Measurements from ENCODE around the gene CDKAL1.

CDKAL1 gene

GRCh38 chr6:20631549-20631924 is 97.3 kb downstream of the CDKAL1 start:
- no peaks in the 10 kb centered on the region for H3K27me3 ChIP-seq (ENCODE audit: control insufficient read depth, insufficient read depth, low read length)
- H3K9me3 ChIP-seq (ENCODE audit: control insufficient read depth, low read length) = no peaks in the 10 kb centered on the region
- H3K4me3 ChIP-seq (ENCODE audit: low read depth, low read length) = no peak overlapping the region
- no peak overlapping the region for H3K27ac ChIP-seq
- no peak for TF ChIP-seq CTCF (IDR thresholded peaks at IDR 0.05)
- H2AFZ ChIP-seq = no peak overlapping the region
- H3K4me2 ChIP-seq (ENCODE audit: low read length) = no peak overlapping the region
- H3K4me1 ChIP-seq = no peaks in the 10 kb centered on the region
- peaks cover 4% of the 10 kb centered on the region for H3K79me2 ChIP-seq
- H3K9ac ChIP-seq = no peak overlapping the region
- H3K36me3 ChIP-seq (ENCODE audit: control insufficient read depth, insufficient read depth, low read length) = no peaks in the 10 kb centered on the region

- H3K9me3 ChIP-seq (ENCODE audit: control insufficient read depth, low read length) = no peaks in the 10 kb centered on the region
- H3K27ac ChIP-seq = no peak overlapping the region
- no peaks in the 10 kb centered on the region for H3K27me3 ChIP-seq (ENCODE audit: control insufficient read depth, insufficient read depth, low read length)
- no peak overlapping the region for H3K4me2 ChIP-seq (ENCODE audit: low read length)
- H2AFZ ChIP-seq = no peak overlapping the region
- no peak for TF ChIP-seq CTCF (IDR thresholded peaks at IDR 0.05)
- H3K4me1 ChIP-seq = no peaks in the 10 kb centered on the region
- no peaks in the 10 kb centered on the region for H3K36me3 ChIP-seq (ENCODE audit: control insufficient read depth, insufficient read depth, low read length)
- no peak overlapping the region for H3K9ac ChIP-seq
- no peak overlapping the region for H3K4me3 ChIP-seq (ENCODE audit: low read depth, low read length)
- H3K79me2 ChIP-seq = peaks cover 4% of the 10 kb centered on the region
Measured at GRCh38 chr6:20632696-20633095, 98.4 kb downstream of the CDKAL1 start.

DNA sequence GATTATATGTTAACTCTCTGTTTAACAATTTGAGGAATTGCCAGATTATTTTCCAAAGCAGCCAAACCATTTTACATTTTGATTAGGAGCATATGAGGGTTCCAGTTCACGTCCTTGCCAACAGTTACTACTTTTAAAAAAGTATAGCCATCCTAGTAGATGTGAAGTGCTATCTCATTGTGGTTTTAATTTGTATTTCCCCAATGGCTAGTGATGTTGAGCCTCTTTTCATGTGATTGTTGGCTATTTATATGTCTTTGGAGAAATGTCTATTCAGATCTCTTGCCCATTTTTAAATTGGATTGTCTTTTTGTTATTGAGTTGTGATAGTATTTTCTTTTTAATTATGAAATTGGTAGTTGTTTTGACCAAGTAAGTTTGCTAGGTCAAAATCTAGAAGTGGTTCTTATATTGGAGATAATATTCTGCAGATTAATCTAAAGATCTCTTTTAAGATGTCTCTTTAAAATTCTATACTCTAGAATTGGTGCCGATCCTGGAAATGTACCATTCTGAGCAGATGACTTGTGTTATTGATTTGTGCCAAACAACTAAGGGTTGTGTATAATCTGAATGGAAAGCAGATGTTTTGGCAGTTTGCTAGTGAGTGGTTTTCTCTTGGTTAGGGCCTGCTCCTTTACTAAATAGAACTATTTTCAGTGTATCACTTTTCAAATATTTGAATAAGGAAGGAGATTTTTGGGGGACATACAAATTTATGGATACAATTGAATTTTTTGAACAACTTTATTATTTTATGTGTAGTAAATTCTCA is 99.5 kb downstream of the CDKAL1 start:
- H3K79me2 ChIP-seq = peaks cover 4% of the 10 kb centered on the region
- no peaks in the 10 kb centered on the region for H3K27me3 ChIP-seq (ENCODE audit: control insufficient read depth, insufficient read depth, low read length)
- H3K9ac ChIP-seq = no peak overlapping the region
- no peak overlapping the region for H2AFZ ChIP-seq
- no peak for TF ChIP-seq CTCF (IDR thresholded peaks at IDR 0.05)
- no peaks in the 10 kb centered on the region for H3K9me3 ChIP-seq (ENCODE audit: control insufficient read depth, low read length)
- no peak overlapping the region for H3K4me2 ChIP-seq (ENCODE audit: low read length)
- no peaks in the 10 kb centered on the region for H3K36me3 ChIP-seq (ENCODE audit: control insufficient read depth, insufficient read depth, low read length)
- no peak overlapping the region for H3K27ac ChIP-seq
- no peaks in the 10 kb centered on the region for H3K4me1 ChIP-seq
- H3K4me3 ChIP-seq (ENCODE audit: low read depth, low read length) = no peak overlapping the region

- Histone ChIP-seq H3K9ac (no peak overlapping the region), H3K9me3 (ENCODE audit: control insufficient read depth, low read length) (no peaks in the 10 kb centered on the region), H3K27me3 (ENCODE audit: control insufficient read depth, insufficient read depth, low read length) (no peaks in the 10 kb centered on the region), H3K4me2 (ENCODE audit: low read length) (no peak overlapping the region), H3K79me2 (no peaks in the 10 kb centered on the region), H3K27ac (no peak overlapping the region), H3K36me3 (ENCODE audit: control insufficient read depth, insufficient read depth, low read length) (no peaks in the 10 kb centered on the region), H2AFZ (no peak overlapping the region), H3K4me1 (no peaks in the 10 kb centered on the region), H3K4me3 (ENCODE audit: low read depth, low read length) (no peak overlapping the region)
- TF ChIP-seq CTCF (IDR thresholded peaks at IDR 0.05) = no peak
Measured at GRCh38 chr6:20639161-20639560, 104.9 kb downstream of the CDKAL1 start.

DNA sequence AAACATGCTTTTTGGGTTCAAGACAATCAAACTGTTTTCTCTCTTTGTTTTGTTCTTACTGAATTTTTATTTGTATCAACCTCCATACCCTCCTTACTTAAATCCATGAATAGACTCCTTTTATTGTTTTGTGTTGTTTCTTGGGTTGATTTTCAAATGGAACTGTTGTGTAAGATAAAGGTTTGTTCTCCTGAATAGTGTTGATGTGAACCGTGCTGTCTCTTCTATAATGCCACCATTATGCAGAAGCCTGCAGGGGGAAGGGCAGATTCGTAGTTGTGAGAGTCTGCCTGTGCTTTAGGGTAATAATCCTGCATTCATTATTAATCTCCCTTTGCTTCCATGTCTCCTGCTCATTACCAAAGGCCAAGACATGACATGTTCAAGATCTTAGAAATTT is 105.9 kb downstream of the CDKAL1 start:
- no peaks in the 10 kb centered on the region for H3K27me3 ChIP-seq (ENCODE audit: control insufficient read depth, insufficient read depth, low read length)
- H3K9ac ChIP-seq = no peak overlapping the region
- no peaks in the 10 kb centered on the region for H3K4me1 ChIP-seq
- H3K4me3 ChIP-seq (ENCODE audit: low read depth, low read length) = no peak overlapping the region
- no peak overlapping the region for H2AFZ ChIP-seq
- H3K79me2 ChIP-seq = no peaks in the 10 kb centered on the region
- no peak overlapping the region for H3K27ac ChIP-seq
- TF ChIP-seq CTCF (IDR thresholded peaks at IDR 0.05) = no peak
- H3K36me3 ChIP-seq (ENCODE audit: control insufficient read depth, insufficient read depth, low read length) = no peaks in the 10 kb centered on the region
- no peak overlapping the region for H3K4me2 ChIP-seq (ENCODE audit: low read length)
- no peaks in the 10 kb centered on the region for H3K9me3 ChIP-seq (ENCODE audit: control insufficient read depth, low read length)

Measured in parathyroid adenoma (tissue), 2 donors.